Measurements from ENCODE around the gene METTL24.

- TF ChIP-seq CTCF (conservative IDR thresholded peaks at IDR 0.05 in 1 of 2, IDR thresholded peaks at IDR 0.05 in 1 of 2; ENCODE audit: low read depth in 1 of 2, low read length in 2 of 2) (no peak), EZH2 (IDR thresholded peaks at IDR 0.05; ENCODE audit: low read length, missing control alignments) (no peak)
Observed at GRCh38 chr6:110296241-110297025, 61.7 kb downstream of the METTL24 start.

Measured in fibroblast of lung (primary cell).